ENCODE data around the gene SERPINE1. TPM values are rescaled to one million over a fixed set of nuclear protein-coding genes. Genes with fewer than 3 reads are reported as not detected.
A peak's percentile ranks its signal among the peaks of the same experiment; 100 is the strongest.

Gene SERPINE1
- total and polyA plus RNA-seq, 2 of the 8 experiments (the other 6 are each of a cell fraction or from before 2014, with no cell fraction given) = 3.7 to 5.6 TPM

DNA sequence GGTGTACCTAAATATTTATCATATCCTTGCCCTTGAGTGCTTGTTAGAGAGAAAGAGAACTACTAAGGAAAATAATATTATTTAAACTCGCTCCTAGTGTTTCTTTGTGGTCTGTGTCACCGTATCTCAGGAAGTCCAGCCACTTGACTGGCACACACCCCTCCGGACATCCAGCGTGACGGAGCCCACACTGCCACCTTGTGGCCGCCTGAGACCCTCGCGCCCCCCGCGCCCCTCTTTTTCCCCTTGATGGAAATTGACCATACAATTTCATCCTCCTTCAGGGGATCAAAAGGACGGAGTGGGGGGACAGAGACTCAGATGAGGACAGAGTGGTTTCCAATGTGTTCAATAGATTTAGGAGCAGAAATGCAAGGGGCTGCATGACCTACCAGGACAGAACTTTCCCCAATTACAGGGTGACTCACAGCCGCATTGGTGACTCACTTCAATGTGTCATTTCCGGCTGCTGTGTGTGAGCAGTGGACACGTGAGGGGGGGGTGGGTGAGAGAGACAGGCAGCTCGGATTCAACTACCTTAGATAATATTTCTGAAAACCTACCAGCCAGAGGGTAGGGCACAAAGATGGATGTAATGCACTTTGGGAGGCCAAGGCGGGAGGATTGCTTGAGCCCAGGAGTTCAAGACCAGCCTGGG lies 11.4 kb downstream of the SERPINE1 start (continued):
- TF ChIP-seq BRCA1 (IDR thresholded peaks at IDR 0.05; ENCODE audit: low read depth, low read length) = no peak
- TF ChIP-seq CTCF (IDR thresholded peaks at IDR 0.05; ENCODE audit: control extremely low read depth in 1 of 3, insufficient read depth in 1 of 3, low read depth in 1 of 3, low read length in 3 of 3) = peak; percentile 57 to 76 (median 64)
- TF ChIP-seq MAX (IDR thresholded peaks at IDR 0.05) = peak; percentile 47; the same call in 1 of the 2 replicates
- no peak for TF ChIP-seq GTF2F1 (IDR thresholded peaks at IDR 0.05; ENCODE audit: borderline replicate concordance, low read depth, low read length)
- TF ChIP-seq RXRA (IDR thresholded peaks at IDR 0.05; ENCODE audit: insufficient read depth, low read depth, low read length) = no peak
- TF ChIP-seq KDM4A (IDR thresholded peaks at IDR 0.05; ENCODE audit: low read depth, low read length, severe bottlenecking) = no peak
- TF ChIP-seq SIRT6 (IDR thresholded peaks at IDR 0.05; ENCODE audit: low read length) = no peak
- no peak for TF ChIP-seq E2F6 (IDR thresholded peaks at IDR 0.05)
- 0 out of 2 replicates have a peak, but pooled peaks have one; percentile 39 for TF ChIP-seq CREB1 (IDR thresholded peaks at IDR 0.05)
- no peak for TF ChIP-seq KDM1A (IDR thresholded peaks at IDR 0.05; ENCODE audit: borderline replicate concordance, low read length)
- no peak for TF ChIP-seq SIN3A (conservative IDR thresholded peaks at IDR 0.05 in 1 of 2, IDR thresholded peaks at IDR 0.05 in 1 of 2; ENCODE audit: low read depth in 1 of 2, low read length in 2 of 2)
- no peak for TF ChIP-seq KDM5A (IDR thresholded peaks at IDR 0.05; ENCODE audit: low read length)
- no peak for TF ChIP-seq MAFK (IDR thresholded peaks at IDR 0.05; ENCODE audit: low read depth, low read length)
- TF ChIP-seq EP300 (IDR thresholded peaks at IDR 0.05; ENCODE audit: borderline replicate concordance in 1 of 2, low read depth in 2 of 2, low read length in 2 of 2) = no peak
- TF ChIP-seq YY1 (IDR thresholded peaks at IDR 0.05; ENCODE audit: low read depth, low read length) = no peak
- TF ChIP-seq BCL11A (IDR thresholded peaks at IDR 0.05; ENCODE audit: low read depth in 2 of 2, low read length in 2 of 2) = no peak
- TF ChIP-seq TAF1 (IDR thresholded peaks at IDR 0.05; ENCODE audit: low read depth, low read length) = no peak
- no peak for TF ChIP-seq POLR2AphosphoS5 (IDR thresholded peaks at IDR 0.05; ENCODE audit: low read depth, low read length)
- no peak for TF ChIP-seq TCF12 (IDR thresholded peaks at IDR 0.05; ENCODE audit: low read depth, low read length)
- no peak for TF ChIP-seq HDAC2 (IDR thresholded peaks at IDR 0.05; ENCODE audit: borderline replicate concordance in 1 of 2, low read depth in 2 of 2, low read length in 2 of 2)
- TF ChIP-seq EZH2 (IDR thresholded peaks at IDR 0.05; ENCODE audit: low read depth, low read length, severe bottlenecking) = no peak

Data from H1 (cell line).